ENCODE results near the gene CCDC88C.

CCDC88C gene

GRCh38 chr14:91417120-91417982 is at the start of gene CCDC88C:
Gene CCDC88C (minus strand): TSS chr14:91417820. CDS start chr14:91417690, 130 bp downstream.
- DNase-seq (ENCODE audit: low read depth in 2 of 2) = no peak
- H3K4me3 ChIP-seq (replicated peaks in 1 of 2; ENCODE audit: low read depth in 2 of 2, low read length in 2 of 2) = peak within 1 kb of the TSS; percentile 26 to 30
- TF ChIP-seq, protein P1, sequence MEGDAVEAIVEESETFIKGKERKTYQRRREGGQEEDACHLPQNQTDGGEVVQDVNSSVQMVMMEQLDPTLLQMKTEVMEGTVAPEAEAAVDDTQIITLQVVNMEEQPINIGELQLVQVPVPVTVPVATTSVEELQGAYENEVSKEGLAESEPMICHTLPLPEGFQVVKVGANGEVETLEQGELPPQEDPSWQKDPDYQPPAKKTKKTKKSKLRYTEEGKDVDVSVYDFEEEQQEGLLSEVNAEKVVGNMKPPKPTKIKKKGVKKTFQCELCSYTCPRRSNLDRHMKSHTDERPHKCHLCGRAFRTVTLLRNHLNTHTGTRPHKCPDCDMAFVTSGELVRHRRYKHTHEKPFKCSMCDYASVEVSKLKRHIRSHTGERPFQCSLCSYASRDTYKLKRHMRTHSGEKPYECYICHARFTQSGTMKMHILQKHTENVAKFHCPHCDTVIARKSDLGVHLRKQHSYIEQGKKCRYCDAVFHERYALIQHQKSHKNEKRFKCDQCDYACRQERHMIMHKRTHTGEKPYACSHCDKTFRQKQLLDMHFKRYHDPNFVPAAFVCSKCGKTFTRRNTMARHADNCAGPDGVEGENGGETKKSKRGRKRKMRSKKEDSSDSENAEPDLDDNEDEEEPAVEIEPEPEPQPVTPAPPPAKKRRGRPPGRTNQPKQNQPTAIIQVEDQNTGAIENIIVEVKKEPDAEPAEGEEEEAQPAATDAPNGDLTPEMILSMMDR (IDR thresholded peaks at IDR 0.05; ENCODE audit: low read depth, low read length) = no peak

DNA sequence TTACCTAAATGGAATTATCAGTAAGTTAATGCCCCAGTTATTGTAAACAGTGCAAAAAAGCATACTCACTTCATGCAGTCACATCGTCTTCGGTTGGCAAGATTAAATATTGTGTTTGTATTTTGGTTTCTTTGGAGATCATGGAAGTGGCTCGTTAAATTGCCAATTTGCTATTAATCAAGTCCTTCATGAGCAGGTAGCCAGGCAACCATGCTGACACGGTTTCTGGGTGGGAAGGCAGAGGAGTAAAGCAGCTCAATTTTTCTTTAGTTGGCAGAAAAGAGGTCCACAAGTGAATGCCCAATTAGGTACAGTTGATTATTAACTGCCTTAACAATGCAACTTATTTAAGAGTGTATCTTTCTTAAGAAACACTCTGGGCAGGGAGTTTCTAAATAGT is 48.6 kb upstream of the CCDC88C start:
- TF ChIP-seq, protein P1 (IDR thresholded peaks at IDR 0.05; ENCODE audit: low read depth, low read length) = no peak
- H3K4me3 ChIP-seq (replicated peaks in 1 of 2; ENCODE audit: low read depth in 2 of 2, low read length in 2 of 2) = no peak overlapping the region
- DNase-seq (ENCODE audit: low read depth in 2 of 2) = no peak

DNA sequence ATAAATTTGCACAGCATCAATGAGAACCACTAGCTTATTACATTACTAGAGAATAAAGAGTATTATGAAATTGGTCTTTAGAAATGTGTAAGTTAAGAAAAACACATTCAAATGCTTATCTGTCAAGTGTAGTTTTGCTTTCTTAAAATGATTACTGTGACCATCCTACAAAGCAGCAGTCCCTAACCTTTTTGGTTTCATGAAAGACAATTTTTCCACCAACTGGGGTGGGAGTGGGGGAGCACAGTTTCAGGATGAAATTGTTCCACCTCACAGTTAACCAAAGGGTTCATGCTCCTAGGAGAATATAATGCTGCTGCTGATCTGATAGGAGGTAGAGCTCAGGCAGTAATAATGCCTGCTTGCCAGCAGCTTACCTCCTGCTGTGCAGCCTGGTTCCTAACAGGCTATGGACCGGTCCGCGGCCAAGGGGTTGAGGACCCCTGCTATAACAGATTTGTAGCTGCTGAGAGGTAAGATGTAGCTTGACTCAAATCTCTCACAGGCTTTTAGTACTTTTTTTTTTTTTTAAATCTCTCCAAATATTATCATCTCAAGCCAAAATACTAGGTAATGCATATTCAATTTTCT is 47.1 kb upstream of the CCDC88C start:
- TF ChIP-seq, protein P1 (IDR thresholded peaks at IDR 0.05; ENCODE audit: low read depth, low read length) = no peak
- DNase-seq (ENCODE audit: low read depth in 2 of 2) = no peak
- H3K4me3 ChIP-seq (replicated peaks in 1 of 2; ENCODE audit: low read depth in 2 of 2, low read length in 2 of 2) = no peak overlapping the region

DNA sequence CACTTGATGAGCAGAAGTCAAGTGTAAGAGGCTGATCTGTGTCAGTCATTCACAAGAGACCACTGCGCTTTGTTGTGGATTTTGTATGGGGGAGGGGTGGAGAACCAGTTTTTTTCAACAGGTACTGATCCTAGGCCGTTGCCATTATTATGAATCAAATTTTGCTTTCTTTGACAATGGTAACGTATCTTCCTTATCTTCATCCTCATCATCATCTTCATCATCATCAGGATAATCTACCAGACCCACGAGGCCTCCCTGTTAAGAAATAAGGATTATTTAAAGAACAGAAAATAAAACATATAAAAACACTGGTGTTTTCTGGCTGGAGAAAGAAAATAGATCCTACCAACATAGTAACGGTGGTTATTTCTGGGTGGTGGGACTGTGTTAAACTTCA is 41.0 kb upstream of the CCDC88C start:
- H3K4me3 ChIP-seq (replicated peaks in 1 of 2; ENCODE audit: low read depth in 2 of 2, low read length in 2 of 2) = no peak overlapping the region
- DNase-seq (ENCODE audit: low read depth in 2 of 2) = no peak
- TF ChIP-seq, protein P1 (IDR thresholded peaks at IDR 0.05; ENCODE audit: low read depth, low read length) = no peak

DNA sequence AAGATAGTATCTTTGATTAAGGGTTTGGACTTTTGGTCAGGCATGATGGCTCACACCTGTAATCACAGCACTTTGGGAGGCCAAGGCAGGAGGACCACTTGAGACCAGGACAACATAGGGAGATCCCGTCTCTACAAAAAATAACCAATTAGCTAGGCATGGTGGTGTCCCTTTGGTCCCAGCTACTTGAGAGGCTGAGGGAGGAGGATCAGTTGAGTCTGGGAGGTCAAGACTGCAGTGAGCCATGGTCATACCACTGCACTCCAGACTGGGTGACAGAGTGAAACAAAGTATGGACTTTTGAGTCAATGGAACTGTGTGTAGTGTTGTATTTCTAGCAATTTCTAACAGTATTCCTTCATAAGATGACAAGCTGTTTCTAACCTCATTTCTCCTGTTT is 38.7 kb upstream of the CCDC88C start:
- TF ChIP-seq, protein P1 (IDR thresholded peaks at IDR 0.05; ENCODE audit: low read depth, low read length) = no peak
- no peak for DNase-seq (ENCODE audit: low read depth in 2 of 2)
- H3K4me3 ChIP-seq (replicated peaks in 1 of 2; ENCODE audit: low read depth in 2 of 2, low read length in 2 of 2) = no peak overlapping the region

DNA sequence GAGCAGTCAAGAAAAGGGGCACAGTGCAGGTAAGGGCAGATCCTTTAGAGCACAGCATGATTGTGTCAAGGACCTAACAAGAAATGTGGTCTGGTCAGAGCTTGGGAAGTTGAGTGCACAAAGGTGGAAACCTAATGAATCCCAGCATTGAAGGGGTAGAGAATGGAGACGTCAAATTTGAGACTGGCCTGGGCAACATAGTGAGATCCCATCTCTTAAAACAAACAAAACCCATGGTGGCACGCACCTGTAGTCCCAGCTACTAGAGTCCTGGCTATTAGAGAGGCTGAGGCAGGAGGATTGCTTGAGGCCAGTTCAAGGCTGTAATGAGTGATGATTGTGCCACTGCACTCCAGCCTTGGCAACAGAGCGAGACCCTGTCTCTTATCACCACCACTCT is 37.0 kb upstream of the CCDC88C start:
- DNase-seq (ENCODE audit: low read depth in 2 of 2) = no peak
- TF ChIP-seq, protein P1 (IDR thresholded peaks at IDR 0.05; ENCODE audit: low read depth, low read length) = no peak

More for the DNA sequence above, 37.0 kb upstream of the CCDC88C start:
- no peak overlapping the region for H3K4me3 ChIP-seq (replicated peaks in 1 of 2; ENCODE audit: low read depth in 2 of 2, low read length in 2 of 2)

Data from cardiac fibroblast (primary cell).